HepG2 (cell line): Measurements from ENCODE around the gene BCL2A1. TPM values are rescaled to one million over a fixed set of nuclear protein-coding genes. Genes with fewer than 3 reads are reported as not detected.

Experiments
- AHR ChIP-seq: IDR thresholded peaks from 2 replicates; pipeline ENCODE4 v1.6.1; 2018; ENCODE audit warnings: missing genetic modification reagents, missing compliant biosample characterization
- CENPBD1 ChIP-seq: sonication (generic); formaldehyde crosslinking; IDR thresholded peaks from 2 replicates; pipeline ENCODE4 v1.8.0; 2022; ENCODE audit warnings: missing genetic modification reagents, low read depth, mild to moderate bottlenecking, borderline replicate concordance
- FOXK1 ChIP-seq: sonication (generic); formaldehyde crosslinking; IDR thresholded peaks from 2 replicates; pipeline ENCODE4 v1.4.0; 2020; ENCODE audit warnings: low read depth, missing genetic modification reagents, borderline replicate concordance
- FOXP4 ChIP-seq: sonication (generic); formaldehyde crosslinking; IDR thresholded peaks from 2 replicates; pipeline ENCODE4 v1.4.0; 2020; ENCODE audit warnings: missing genetic modification reagents
- HMG20B ChIP-seq: conservative IDR thresholded peaks from 2 replicates; pipeline ENCODE4 v1.6.1; 2016; ENCODE audit warnings: missing genetic modification reagents, missing compliant biosample characterization
- HNRNPK ChIP-seq: fragments of 200-400 bp; formaldehyde crosslinking; IDR thresholded peaks from 2 replicates; pipeline ENCODE4 v1.6.1; 2018; ENCODE audit warnings: low read length, low read depth, moderate library complexity, mild to moderate bottlenecking; ENCODE audit not compliant: poor library complexity, severe bottlenecking
- HOMEZ ChIP-seq: IDR thresholded peaks from 2 replicates; pipeline ENCODE4 v1.6.1; 2016; ENCODE audit warnings: low read depth
- MEIS2 ChIP-seq: sonication (generic); formaldehyde crosslinking; IDR thresholded peaks from 2 replicates; pipeline ENCODE4 v1.9.0; 2021; ENCODE audit warnings: mild to moderate bottlenecking, missing genetic modification reagents
- MIXL1 ChIP-seq: IDR thresholded peaks from 2 replicates; pipeline ENCODE4 v1.6.1; 2016
- NFE2L1 ChIP-seq: sonication (generic); formaldehyde crosslinking; IDR thresholded peaks from 2 replicates; pipeline ENCODE4 v1.4.0; 2020; ENCODE audit warnings: missing genetic modification reagents, mild to moderate bottlenecking, borderline replicate concordance
- PRMT3 ChIP-seq: sonication (generic); formaldehyde crosslinking; IDR thresholded peaks from 2 replicates; pipeline ENCODE4 v1.8.1; 2022; ENCODE audit warnings: low read depth, mild to moderate bottlenecking, moderate library complexity, missing genetic modification reagents, borderline replicate concordance
- PRPF4 ChIP-seq: fragments of 200-400 bp; formaldehyde crosslinking; IDR thresholded peaks from 2 replicates; pipeline ENCODE4 v1.6.1; 2016; ENCODE audit warnings: low read length, low read depth; ENCODE audit not compliant: poor library complexity, severe bottlenecking
- RARA ChIP-seq: IDR thresholded peaks from 2 replicates; pipeline ENCODE4 v1.6.1; 2016; ENCODE audit warnings: missing genetic modification reagents, missing compliant biosample characterization
- SMAD9 ChIP-seq: sonication (generic); formaldehyde crosslinking; IDR thresholded peaks from 2 replicates; pipeline ENCODE4 v1.5.1; 2020; ENCODE audit warnings: mild to moderate bottlenecking, missing genetic modification reagents
- U2AF1 ChIP-seq: fragments of 200-400 bp; formaldehyde crosslinking; optimal IDR thresholded peaks from 2 replicates; pipeline ENCODE3; 2017; ENCODE audit warnings: mild to moderate bottlenecking, low read depth, low read length
- UBTF ChIP-seq: sonication (generic); formaldehyde crosslinking; IDR thresholded peaks from 2 replicates; pipeline ENCODE4 v1.4.0; 2020; ENCODE audit warnings: mild to moderate bottlenecking, missing genetic modification reagents
- ZBTB39 ChIP-seq: sonication (generic); formaldehyde crosslinking; IDR thresholded peaks from 2 replicates; pipeline ENCODE4 v1.5.0; 2020; ENCODE audit warnings: missing genetic modification reagents
- ZNF354B ChIP-seq: sonication (generic); formaldehyde crosslinking; IDR thresholded peaks from 2 replicates; pipeline ENCODE4 v1.8.0; 2022; ENCODE audit warnings: mild to moderate bottlenecking, missing genetic modification reagents
- ZNF639 ChIP-seq: conservative IDR thresholded peaks from 2 replicates; pipeline ENCODE4 v1.6.1; 2018; ENCODE audit warnings: missing genetic modification reagents
- polyA plus RNA-seq, 8 experiments: library from polyadenylated mRNA; depleted of rRNA in 3 of 8; stranded (reverse) in 7 of 8; unstranded in 1 of 8; fragments of >200 nt; fragmentation: Illumina TruSeq in 4 of 8; extraction: Trizol in 4 of 8; gene quantifications; 2 replicates each; pipeline versions ENCODE4 v1.2.1 to v1.2.3, GENCODE V29; 2011 to 2016; ENCODE audit warnings: low read depth in 4 of 8, missing spikeins in 1 of 8, mixed read lengths in 1 of 8; ENCODE audit not compliant: insufficient read depth in 1 of 8
- total RNA-seq, 5 experiments: library from RNA; depleted of rRNA; stranded (reverse); fragments of >200 nt; fragmentation: Illumina TruSeq; extraction: Trizol; gene quantifications; 2 replicates each; pipeline ENCODE4 v1.2.3, GENCODE V29; 2016; ENCODE audit warnings: low read depth in 1 of 5

Gene BCL2A1
- total and polyA plus RNA-seq, 2 of the 13 experiments (the other 11 are each of a cell fraction or from before 2014, with no cell fraction given), result 0.08 to 0.31 TPM

GRCh38 chr15:79978655-79979514 lies 7.9 kb upstream of the BCL2A1 start (continued):
- TF ChIP-seq FOXP4 (no peak), ZNF639 (CRISPR knock-in tag) (no peak), AHR (no peak), HMG20B (no peak), MIXL1 (CRISPR knock-in tag) (peak; percentile 60), UBTF (CRISPR knock-in tag) (no peak; the same call in 1 of the 2 replicates), ZBTB39 (CRISPR knock-in tag) (peak; percentile 99), CENPBD1 (no peak), HNRNPK (no peak), RARA (CRISPR knock-in tag) (peak; percentile 82), NFE2L1 (no peak), ZNF354B (CRISPR knock-in tag) (no peak), PRPF4 (no peak), FOXK1 (CRISPR knock-in tag) (no peak; the same call in 1 of the 2 replicates), HOMEZ (CRISPR knock-in tag) (no peak; the same call in 1 of the 2 replicates), U2AF1 (no peak), SMAD9 (CRISPR knock-in tag) (no peak), PRMT3 (CRISPR knock-in tag) (no peak), MEIS2 (CRISPR knock-in tag) (no peak; the same call in 1 of the 2 replicates)
